Neural progenitor cell (in vitro differentiated cells): ENCODE data around the gene NIN.

Experiments used
- EZH2 ChIP-seq: fragments of 200-600 bp; sonication (generic); IDR thresholded peaks from 2 replicates; pipeline ENCODE4 v1.6.1; 2017; ENCODE audit warnings: antibody characterized with exemption, mild to moderate bottlenecking, moderate library complexity
- EZH2phosphoT487 ChIP-seq: fragments of 200-600 bp; sonication (generic); IDR thresholded peaks from 2 replicates; pipeline ENCODE4 v1.6.1; 2017; ENCODE audit warnings: antibody characterized with exemption
- TF ChIP-seq, protein P1 (sequence below): fragments of 200-600 bp; sonication (generic); IDR thresholded peaks from 2 replicates; pipeline ENCODE4 v1.5.1; 2017; ENCODE audit warnings: antibody characterized with exemption, mild to moderate bottlenecking

DNA sequence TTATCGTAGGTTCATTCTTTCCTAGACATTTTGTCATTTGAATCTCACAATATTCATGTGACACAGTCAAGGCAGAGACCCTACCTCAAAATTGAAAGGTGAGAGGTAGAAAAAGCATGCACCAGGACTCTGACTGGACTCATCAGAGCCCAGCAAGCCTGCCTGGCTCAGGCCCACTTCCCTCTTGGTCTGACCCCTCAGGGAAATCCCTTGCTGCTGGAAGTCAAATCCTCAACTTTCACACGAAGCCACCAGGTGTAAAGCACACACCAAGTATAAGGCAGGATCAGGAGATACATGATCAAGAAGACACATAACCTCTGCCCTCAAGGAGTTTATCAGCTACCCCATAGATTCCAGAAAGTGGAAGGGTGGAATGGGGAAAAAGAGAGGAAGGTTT, 18.8 kb downstream of the NIN start:
- TF ChIP-seq, protein P1, sequence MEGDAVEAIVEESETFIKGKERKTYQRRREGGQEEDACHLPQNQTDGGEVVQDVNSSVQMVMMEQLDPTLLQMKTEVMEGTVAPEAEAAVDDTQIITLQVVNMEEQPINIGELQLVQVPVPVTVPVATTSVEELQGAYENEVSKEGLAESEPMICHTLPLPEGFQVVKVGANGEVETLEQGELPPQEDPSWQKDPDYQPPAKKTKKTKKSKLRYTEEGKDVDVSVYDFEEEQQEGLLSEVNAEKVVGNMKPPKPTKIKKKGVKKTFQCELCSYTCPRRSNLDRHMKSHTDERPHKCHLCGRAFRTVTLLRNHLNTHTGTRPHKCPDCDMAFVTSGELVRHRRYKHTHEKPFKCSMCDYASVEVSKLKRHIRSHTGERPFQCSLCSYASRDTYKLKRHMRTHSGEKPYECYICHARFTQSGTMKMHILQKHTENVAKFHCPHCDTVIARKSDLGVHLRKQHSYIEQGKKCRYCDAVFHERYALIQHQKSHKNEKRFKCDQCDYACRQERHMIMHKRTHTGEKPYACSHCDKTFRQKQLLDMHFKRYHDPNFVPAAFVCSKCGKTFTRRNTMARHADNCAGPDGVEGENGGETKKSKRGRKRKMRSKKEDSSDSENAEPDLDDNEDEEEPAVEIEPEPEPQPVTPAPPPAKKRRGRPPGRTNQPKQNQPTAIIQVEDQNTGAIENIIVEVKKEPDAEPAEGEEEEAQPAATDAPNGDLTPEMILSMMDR: no peak
- TF ChIP-seq EZH2phosphoT487: no peak
- TF ChIP-seq EZH2: no peak
